ENCODE data around the gene TXNDC8. TPM values are rescaled to one million over a fixed set of nuclear protein-coding genes. Genes with fewer than 3 reads are reported as not detected.
"Not testable (repeated sequence)": the region's sequence is repeated elsewhere in the genome, so short reads cannot be mapped to it uniquely, and the experiment has no call there.

Gene TXNDC8
- total and polyA plus RNA-seq, 8 donors: not detected

- no peak for FAIRE-seq
- intact Hi-C loops (cut with DNase I): no loop called here
- Histone ChIP-seq H3K4me1 (no peaks in the 10 kb centered on the region), H3K27me3 (no peaks in the 10 kb centered on the region), H3K9me3 (no peaks in the 10 kb centered on the region), H3K4me3 (no peak overlapping the region), H3K27ac (no peak overlapping the region), H3K36me3 (no peaks in the 10 kb centered on the region)
- no peak for DNase-seq
- WGBS, 2 donors: 89 to 90% methylated on average over 2 of the region's 2 CpGs
- ATAC-seq: no peak
- TF ChIP-seq CTCF (IDR thresholded peaks at IDR 0.05): no peak
Observed at GRCh38 chr9:110364451-110364850, 26.8 kb upstream of the TXNDC8 start.

- H3K9me3 ChIP-seq; H3K27ac ChIP-seq; DNase-seq; FAIRE-seq; H3K4me3 ChIP-seq; intact Hi-C loops (cut with DNase I); ATAC-seq; H3K27me3 ChIP-seq; H3K4me1 ChIP-seq; H3K36me3 ChIP-seq: not testable (repeated sequence)
- WGBS, 2 donors: no CpG with 5 or more reads among the region's 2 CpGs
Observed at GRCh38 chr9:110358992-110359391, 21.3 kb upstream of the TXNDC8 start.

DNA sequence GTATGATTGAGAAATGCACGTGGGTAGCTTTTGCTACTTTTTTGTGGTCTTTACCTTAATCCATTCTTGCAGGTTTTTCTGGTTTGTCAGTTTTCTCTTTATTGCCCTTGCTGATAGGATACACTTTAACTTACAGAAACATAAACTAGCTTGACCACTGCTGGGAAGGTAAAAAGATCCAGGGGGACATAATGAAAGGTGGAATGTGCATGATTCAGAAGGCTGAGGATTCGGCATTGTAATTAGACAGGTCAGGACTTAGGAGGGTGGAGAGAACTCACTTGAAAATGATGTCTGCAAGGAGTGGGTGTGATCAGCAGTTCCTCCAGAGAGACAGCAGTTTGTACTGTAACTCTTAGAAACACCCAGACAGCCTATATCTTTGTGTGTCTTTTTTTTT lies 19.8 kb upstream of the TXNDC8 start:
- intact Hi-C loops (cut with DNase I): no loop called here
- Histone ChIP-seq H3K36me3 (no peaks in the 10 kb centered on the region), H3K4me3 (no peak overlapping the region), H3K27ac (no peak overlapping the region), H3K4me1 (no peaks in the 10 kb centered on the region), H3K27me3 (no peaks in the 10 kb centered on the region), H3K9me3 (no peaks in the 10 kb centered on the region)
- TF ChIP-seq CTCF (IDR thresholded peaks at IDR 0.05): no peak
- FAIRE-seq (no peak), ATAC-seq (no peak), DNase-seq (no peak)
- WGBS, 2 donors: 53 to 61% methylated on average over 2 of the region's 2 CpGs

DNA sequence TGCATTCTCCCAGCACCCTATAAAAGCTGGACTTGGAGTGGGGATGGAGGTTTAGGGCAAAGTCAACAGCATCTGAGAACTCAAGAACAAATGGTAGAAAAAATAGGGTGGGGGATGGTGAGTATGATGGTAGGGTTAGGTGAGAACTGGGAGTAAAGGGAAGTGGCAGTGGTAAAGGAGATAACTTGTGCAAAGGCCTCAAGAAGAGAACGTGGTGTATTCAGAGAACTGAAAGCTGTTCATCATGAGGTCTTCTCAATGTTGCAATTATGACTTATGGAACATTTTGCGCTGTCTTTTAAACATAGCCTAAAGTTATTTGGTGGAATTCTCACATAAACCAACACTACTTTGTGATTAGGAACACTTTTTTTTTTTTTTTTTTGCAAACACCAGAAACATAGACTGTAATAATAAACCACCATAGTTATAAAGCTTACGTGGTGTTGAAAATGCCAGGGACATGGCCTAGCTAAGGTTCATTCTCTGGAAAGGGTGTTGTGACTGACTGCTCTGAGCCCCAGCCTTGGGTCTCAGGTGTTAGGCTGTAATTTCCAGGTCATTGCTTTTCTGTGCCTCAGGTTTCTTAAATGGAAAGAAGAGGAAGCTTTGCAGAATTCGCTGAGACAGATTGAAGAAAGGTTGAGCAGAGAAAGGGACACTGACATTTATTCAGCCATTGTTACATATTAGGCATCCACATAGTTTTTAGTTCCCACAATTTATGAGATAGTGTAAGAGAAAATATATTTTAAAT lies 19.2 kb upstream of the TXNDC8 start:
- H3K36me3 ChIP-seq: no peaks in the 10 kb centered on the region
- H3K4me3 ChIP-seq: no peak overlapping the region
- DNase-seq (no peak), ATAC-seq (no peak), FAIRE-seq (no peak)
- no peaks in the 10 kb centered on the region for H3K9me3 ChIP-seq
- 69 to 79% methylated on average over 4 of the region's 4 CpGs for WGBS, 2 donors
- no peak overlapping the region for H3K27ac ChIP-seq
- no peaks in the 10 kb centered on the region for H3K4me1 ChIP-seq
- H3K27me3 ChIP-seq: no peaks in the 10 kb centered on the region
- TF ChIP-seq CTCF (IDR thresholded peaks at IDR 0.05): no peak
- intact Hi-C loops (cut with DNase I): no loop called here

GRCh38 chr9:110355911-110356310 lies 18.2 kb upstream of the TXNDC8 start:
- no peak for FAIRE-seq

More at GRCh38 chr9:110355911-110356310, 18.2 kb upstream of the TXNDC8 start:
- DNase-seq (no peak), ATAC-seq (no peak)
- Histone ChIP-seq H3K36me3 (no peaks in the 10 kb centered on the region), H3K27ac (no peak overlapping the region), H3K27me3 (no peaks in the 10 kb centered on the region), H3K9me3 (no peaks in the 10 kb centered on the region), H3K4me1 (no peaks in the 10 kb centered on the region), H3K4me3 (no peak overlapping the region)
- intact Hi-C loops (cut with DNase I): no loop called here
- 79 to 89% methylated on average over 2 of the region's 2 CpGs for WGBS, 2 donors
- TF ChIP-seq CTCF (IDR thresholded peaks at IDR 0.05): no peak
